ENCODE measurements around the gene CFAP161.

DNA sequence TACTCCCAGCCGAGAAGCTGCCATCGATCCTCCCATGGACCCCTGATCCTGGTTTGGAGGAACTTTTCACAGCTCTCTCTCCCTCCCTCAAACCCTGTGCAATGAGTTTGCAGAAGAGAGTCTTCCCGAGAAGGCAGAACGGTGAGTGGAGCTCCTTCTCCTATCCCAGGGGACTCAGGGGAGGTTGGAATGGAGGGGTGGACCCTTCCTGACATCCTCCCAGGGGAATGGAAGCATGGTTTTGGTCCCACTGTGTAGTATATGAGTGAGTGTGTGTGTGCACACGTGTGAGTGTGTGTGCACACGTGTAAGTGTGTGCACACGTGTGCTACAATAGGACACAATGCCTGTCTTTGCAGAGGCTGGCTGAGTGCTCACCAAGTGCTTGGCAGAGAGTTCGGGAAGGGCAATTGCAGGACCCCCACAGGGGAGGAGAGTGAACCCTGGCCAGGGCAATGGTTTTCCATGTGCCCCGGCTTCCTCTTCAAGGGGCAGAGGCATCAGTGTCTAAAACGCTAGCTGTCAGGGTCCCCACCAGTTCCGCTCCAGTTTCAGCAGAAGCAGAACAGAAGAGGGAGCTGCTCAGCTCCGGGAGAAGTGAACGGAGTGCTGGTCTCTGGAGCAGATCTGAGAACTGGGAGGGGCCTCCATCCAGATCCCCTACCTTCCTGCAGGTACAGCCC, 48.8 kb downstream of the CFAP161 start:
- TF ChIP-seq POLR2AphosphoS5 (IDR thresholded peaks at IDR 0.05; ENCODE audit: low read depth, low read length) = no peak
- no peak for TF ChIP-seq FOXP2 (optimal IDR thresholded peaks at IDR 0.05; ENCODE audit: borderline replicate concordance, extremely low read depth, extremely low read length, insufficient read depth)
